Putamen (tissue), 1 donor: ENCODE data around the gene GRK7.
A peak's percentile ranks its signal among the peaks of the same experiment; 100 is the strongest.
"Not testable (repeated sequence)": the region's sequence is repeated elsewhere in the genome, so short reads cannot be mapped to it uniquely, and the experiment has no call there.

Experiments used
- DNase-seq: peaks from one replicate; pipeline ENCODE4 v3.0.0-alpha.2; 2016; ENCODE audit warnings: low spot score

The GRK7 gene

GRCh38 chr3:141796081-141796888 is 33.1 kb downstream of the GRK7 start:
- no peak for DNase-seq

- DNase-seq: peak; percentile 19
Measured at GRCh38 chr3:141796889-141797781, 33.9 kb downstream of the GRK7 start.

- DNase-seq: no peak
Measured at GRCh38 chr3:141797819-141798447, 34.7 kb downstream of the GRK7 start.

- no peak for DNase-seq
Measured at GRCh38 chr3:141798448-141798845, 35.2 kb downstream of the GRK7 start.

- DNase-seq: no peak
Measured at GRCh38 chr3:141802316-141803077, 39.3 kb downstream of the GRK7 start.

- not testable (repeated sequence) for DNase-seq
Measured at GRCh38 chr3:141803538-141803937, 40.3 kb downstream of the GRK7 start.

- DNase-seq: no peak
Measured at GRCh38 chr3:141804447-141804777, 41.2 kb downstream of the GRK7 start.

DNA sequence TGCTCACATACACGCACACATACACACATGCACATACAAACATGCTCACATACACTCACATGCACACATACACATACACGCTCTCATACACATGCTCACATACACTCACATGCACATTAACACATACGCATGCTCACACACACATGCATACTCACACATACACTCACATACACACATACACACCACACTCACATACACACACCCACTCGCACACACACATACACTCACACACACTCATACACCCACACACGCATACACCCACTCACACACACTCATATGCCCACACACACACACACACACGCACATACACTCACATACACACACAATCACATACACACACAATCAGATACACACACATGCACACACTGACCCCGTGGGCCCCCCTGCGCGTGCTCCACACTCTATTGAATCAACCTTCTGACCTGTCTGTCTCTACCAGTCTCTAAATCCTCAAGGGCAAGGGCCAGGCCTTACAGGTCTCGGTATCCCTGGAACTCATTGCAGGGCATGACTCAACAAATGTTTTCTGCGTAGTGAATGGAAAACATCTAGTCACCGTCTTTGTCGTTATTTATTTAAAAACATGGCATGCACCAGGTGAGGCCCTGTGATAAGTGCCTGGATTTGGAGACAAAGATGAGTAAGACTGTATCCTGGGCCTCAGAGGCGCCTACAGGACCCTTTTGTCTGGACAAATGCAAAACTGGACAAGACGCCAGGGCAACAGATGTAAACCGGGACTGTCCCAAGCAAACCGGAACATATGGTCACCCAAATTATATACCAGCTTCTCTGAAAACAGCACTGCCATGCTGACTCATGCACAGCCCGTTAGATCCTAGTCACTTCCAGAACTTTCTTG is 41.8 kb downstream of the GRK7 start:
- DNase-seq: no peak

DNA sequence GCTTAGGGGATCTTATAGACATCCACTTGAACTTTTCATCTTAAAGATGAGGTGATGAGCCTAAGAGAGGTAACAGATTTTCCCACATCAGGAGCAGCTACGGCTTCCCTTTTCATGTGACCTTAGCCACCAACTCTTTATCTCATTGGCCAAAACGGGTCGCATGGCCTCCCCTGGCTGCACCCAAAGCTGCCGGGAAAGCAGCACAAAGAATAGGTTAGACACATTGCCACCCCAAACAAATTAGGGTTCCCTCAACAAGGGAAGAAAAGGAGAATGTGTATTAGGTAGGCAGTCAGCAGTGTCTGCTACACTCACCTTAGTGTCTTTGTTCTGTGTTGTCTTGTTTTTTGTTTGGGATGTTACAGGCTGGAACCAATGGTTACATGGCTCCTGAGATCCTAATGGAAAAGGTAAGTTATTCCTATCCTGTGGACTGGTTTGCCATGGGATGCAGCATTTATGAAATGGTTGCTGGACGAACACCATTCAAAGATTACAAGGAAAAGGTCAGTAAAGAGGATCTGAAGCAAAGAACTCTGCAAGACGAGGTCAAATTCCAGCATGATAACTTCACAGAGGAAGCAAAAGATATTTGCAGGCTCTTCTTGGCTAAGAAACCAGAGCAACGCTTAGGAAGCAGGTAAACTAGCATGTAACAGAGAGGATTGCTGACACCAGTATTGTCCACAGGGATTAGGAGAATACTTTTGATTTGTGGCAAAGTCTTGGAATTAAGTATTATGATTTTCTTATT is 44.2 kb downstream of the GRK7 start:
- no peak for DNase-seq

GRCh38 chr3:141808586-141808985 is 45.4 kb downstream of the GRK7 start:
- no peak for DNase-seq

- no peak for DNase-seq
Measured at GRCh38 chr3:141810161-141810560, 47.0 kb downstream of the GRK7 start.

DNA sequence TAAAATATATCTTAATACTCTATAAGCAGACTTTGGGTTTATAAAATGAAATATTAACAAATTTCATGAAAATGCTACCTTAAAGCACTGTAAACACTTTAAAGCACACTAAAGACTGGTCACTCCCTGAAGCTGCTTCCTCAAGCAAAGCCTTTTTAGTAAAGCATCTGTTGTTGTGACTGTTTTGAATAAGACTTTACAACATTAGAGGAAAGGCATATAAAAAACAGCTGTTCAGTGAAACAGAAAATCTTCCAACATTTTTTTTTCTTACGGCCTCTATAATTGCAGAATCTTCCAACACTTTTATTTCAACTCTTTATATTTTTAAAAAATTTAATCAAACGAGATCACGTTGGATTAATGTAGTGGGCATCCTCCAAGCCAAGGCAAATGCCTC is 48.1 kb downstream of the GRK7 start:
- DNase-seq: no peak

- no peak for DNase-seq
Measured at GRCh38 chr3:141812084-141812483, 48.9 kb downstream of the GRK7 start.

GRCh38 chr3:141812586-141812985 is 49.4 kb downstream of the GRK7 start:
- DNase-seq: no peak
